Measurements from ENCODE around the gene CYYR1. TPM values are rescaled to one million over a fixed set of nuclear protein-coding genes. Genes with fewer than 3 reads are reported as not detected.
"Not testable (repeated sequence)": the region's sequence is repeated elsewhere in the genome, so short reads cannot be mapped to it uniquely, and the experiment has no call there.

The CYYR1 gene
- total RNA-seq, 1 donor from 2014 or later: 29.6 TPM

- Histone ChIP-seq H3K4me1 (no peaks in the 10 kb centered on the region), H3K36me3 (no peaks in the 10 kb centered on the region), H3K27me3 (no peaks in the 10 kb centered on the region), H3K9me3 (no peaks in the 10 kb centered on the region), H3K4me3 (no peak overlapping the region), H3K27ac (no peak overlapping the region)
- intact Hi-C loops (cut with DNase I): no loop called here
- DNase-seq (ENCODE audit: low spot score in 2 of 2): no peak
- TF ChIP-seq, protein P1, sequence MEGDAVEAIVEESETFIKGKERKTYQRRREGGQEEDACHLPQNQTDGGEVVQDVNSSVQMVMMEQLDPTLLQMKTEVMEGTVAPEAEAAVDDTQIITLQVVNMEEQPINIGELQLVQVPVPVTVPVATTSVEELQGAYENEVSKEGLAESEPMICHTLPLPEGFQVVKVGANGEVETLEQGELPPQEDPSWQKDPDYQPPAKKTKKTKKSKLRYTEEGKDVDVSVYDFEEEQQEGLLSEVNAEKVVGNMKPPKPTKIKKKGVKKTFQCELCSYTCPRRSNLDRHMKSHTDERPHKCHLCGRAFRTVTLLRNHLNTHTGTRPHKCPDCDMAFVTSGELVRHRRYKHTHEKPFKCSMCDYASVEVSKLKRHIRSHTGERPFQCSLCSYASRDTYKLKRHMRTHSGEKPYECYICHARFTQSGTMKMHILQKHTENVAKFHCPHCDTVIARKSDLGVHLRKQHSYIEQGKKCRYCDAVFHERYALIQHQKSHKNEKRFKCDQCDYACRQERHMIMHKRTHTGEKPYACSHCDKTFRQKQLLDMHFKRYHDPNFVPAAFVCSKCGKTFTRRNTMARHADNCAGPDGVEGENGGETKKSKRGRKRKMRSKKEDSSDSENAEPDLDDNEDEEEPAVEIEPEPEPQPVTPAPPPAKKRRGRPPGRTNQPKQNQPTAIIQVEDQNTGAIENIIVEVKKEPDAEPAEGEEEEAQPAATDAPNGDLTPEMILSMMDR (IDR thresholded peaks at IDR 0.05): no peak
Measured at GRCh38 chr21:26470351-26471098, 102.6 kb downstream of the CYYR1 start.

DNA sequence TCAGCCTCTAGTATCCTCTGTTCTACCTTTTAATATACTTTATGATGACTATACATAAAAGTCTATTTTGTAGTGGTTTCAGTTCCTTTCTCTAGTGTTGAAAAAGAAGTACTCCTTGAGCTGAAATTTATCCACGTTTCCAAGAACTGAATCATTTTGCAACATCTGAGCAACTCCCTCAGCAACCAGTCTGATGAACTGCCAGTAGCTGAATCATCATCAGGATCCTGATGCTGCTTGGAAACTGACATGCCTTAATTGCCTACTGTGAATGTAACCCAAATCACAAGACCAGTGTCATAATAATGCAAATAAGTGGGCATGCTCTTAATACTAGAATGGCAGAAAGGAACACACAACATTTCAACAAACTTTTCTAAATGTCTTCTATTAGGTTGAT is 103.3 kb downstream of the CYYR1 start:
- no peaks in the 10 kb centered on the region for H3K36me3 ChIP-seq
- no peaks in the 10 kb centered on the region for H3K9me3 ChIP-seq
- intact Hi-C loops (cut with DNase I): no loop called here
- no peaks in the 10 kb centered on the region for H3K27me3 ChIP-seq
- DNase-seq (ENCODE audit: low spot score in 2 of 2): peak in 1 of 2 donors; percentile 66
- no peak overlapping the region for H3K4me3 ChIP-seq
- no peak overlapping the region for H3K27ac ChIP-seq
- H3K4me1 ChIP-seq: no peaks in the 10 kb centered on the region
- TF ChIP-seq, protein P1 (IDR thresholded peaks at IDR 0.05): no peak

DNA sequence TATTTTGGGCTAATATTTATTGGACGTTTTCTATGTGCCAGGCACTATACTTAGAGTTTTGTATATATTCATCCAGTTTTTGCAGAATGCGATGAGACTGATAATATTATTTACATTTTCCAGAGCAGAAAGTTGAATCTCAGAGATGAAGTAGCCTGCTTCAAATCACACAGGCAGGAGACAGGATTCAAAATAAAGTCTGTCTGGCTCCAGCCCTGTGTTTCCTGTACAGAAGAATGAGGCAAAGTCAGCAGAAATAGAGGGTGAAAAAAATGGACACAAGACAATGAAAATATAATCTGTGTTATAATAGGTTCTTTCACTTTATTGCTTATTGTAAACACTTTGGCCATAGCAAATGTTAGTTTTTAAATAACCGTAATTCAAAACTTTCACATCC is 107.2 kb downstream of the CYYR1 start:
- DNase-seq (ENCODE audit: low spot score in 2 of 2): no peak
- H3K36me3 ChIP-seq: no peaks in the 10 kb centered on the region
- no peak overlapping the region for H3K4me3 ChIP-seq
- H3K27ac ChIP-seq: no peak overlapping the region
- H3K4me1 ChIP-seq: no peaks in the 10 kb centered on the region
- TF ChIP-seq, protein P1 (IDR thresholded peaks at IDR 0.05): no peak
- no peaks in the 10 kb centered on the region for H3K27me3 ChIP-seq
- intact Hi-C loops (cut with DNase I): no loop called here
- no peaks in the 10 kb centered on the region for H3K9me3 ChIP-seq

DNA sequence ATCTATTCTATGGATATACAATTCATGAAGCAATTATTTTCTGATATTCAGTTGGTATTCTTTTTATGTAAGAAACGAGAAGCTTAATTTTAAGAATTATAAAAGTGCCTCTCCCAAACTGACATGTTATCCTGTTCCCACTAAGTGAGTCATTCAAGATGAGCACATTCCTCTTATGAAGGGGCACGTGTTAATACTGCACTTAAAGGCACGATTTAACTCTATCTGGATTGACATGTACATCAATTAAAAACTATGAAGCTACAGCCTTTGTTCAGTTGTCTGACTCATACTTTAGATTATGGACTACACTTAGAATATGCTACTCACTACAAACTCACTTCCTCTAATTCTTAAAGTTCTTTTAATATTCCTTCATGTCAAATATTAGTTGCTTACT is 111.6 kb downstream of the CYYR1 start:
- H3K4me3 ChIP-seq: no peak overlapping the region
- H3K36me3 ChIP-seq: no peaks in the 10 kb centered on the region
- no peaks in the 10 kb centered on the region for H3K27me3 ChIP-seq
- TF ChIP-seq, protein P1 (IDR thresholded peaks at IDR 0.05): no peak
- intact Hi-C loops (cut with DNase I): no loop called here
- no peak overlapping the region for H3K27ac ChIP-seq
- H3K9me3 ChIP-seq: no peaks in the 10 kb centered on the region
- DNase-seq (ENCODE audit: low spot score in 2 of 2): no peak
- no peaks in the 10 kb centered on the region for H3K4me1 ChIP-seq

DNA sequence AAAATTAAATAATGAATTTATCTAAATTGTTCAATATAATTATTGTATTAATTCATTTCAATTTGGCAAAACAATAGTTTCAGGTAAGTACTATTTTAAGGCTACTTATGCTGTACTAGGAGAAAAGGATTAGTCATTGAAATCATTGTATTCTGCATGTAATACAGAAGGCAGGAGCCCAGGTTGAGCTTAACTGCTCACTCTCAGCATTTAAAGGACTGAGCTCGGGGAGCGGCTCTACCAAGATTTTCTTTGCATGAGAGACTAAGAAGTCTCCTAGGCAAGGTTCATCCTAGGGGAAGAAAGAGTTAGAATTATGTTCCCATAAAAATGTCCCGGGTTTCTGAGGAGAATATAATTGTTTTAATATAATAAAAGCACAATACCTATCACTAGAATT is 112.5 kb downstream of the CYYR1 start:
- H3K4me3 ChIP-seq: no peak overlapping the region
- H3K36me3 ChIP-seq: no peaks in the 10 kb centered on the region
- no peaks in the 10 kb centered on the region for H3K9me3 ChIP-seq
- H3K4me1 ChIP-seq: no peaks in the 10 kb centered on the region
- no peak for DNase-seq (ENCODE audit: low spot score in 2 of 2)
- H3K27ac ChIP-seq: no peak overlapping the region
- TF ChIP-seq, protein P1 (IDR thresholded peaks at IDR 0.05): no peak
- no peaks in the 10 kb centered on the region for H3K27me3 ChIP-seq
- intact Hi-C loops (cut with DNase I): no loop called here

- intact Hi-C loops (cut with DNase I); DNase-seq (ENCODE audit: low spot score in 2 of 2); H3K4me1 ChIP-seq; H3K4me3 ChIP-seq; H3K27ac ChIP-seq; H3K27me3 ChIP-seq; H3K36me3 ChIP-seq; H3K9me3 ChIP-seq: not testable (repeated sequence)
Measured at GRCh38 chr21:26458854-26459253, 114.2 kb downstream of the CYYR1 start.

Data from ascending aorta (tissue), 2 donors.